Measurements from ENCODE around the gene MS4A1.

DNA sequence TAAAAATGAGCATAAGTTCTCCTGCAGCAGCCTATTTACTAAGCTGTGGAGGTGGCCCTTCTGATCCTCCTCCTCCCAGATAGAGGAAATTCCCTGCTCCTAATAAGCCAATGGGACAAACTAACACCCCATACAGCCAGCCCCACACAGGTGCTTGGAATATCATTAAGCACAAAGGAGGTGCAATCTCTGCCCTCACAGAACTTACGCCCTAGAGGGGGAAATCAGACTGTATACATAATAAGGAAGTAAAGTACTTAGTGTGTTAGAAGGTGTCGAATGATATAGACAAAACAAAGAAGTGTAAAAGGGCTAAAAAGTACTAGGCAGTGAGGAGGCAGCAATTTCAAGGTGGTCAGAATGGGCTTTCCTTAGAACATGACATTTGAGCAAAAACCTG lies 42.8 kb downstream of the MS4A1 start:
- TF ChIP-seq EZH2 (IDR thresholded peaks at IDR 0.05; ENCODE audit: insufficient read depth, poor library complexity, severe bottlenecking) (no peak), EZH2phosphoT487 (IDR thresholded peaks at IDR 0.05; ENCODE audit: insufficient read depth, low read depth) (no peak)

Measured in GM23248 (cell line).